GM19372 (cell line): Measurements from ENCODE around the gene CTDSPL2.
"Not testable (repeated sequence)": the region's sequence is repeated elsewhere in the genome, so short reads cannot be mapped to it uniquely, and the experiment has no call there.

ENCODE experiments used
- ATAC-seq: cut with Tn5 transposase; IDR thresholded peaks from one replicate; pipeline ENCODE4 v1.9.1; 2021; ENCODE audit warnings: mild to moderate bottlenecking, low read depth, moderate library complexity; ENCODE audit not compliant: unreplicated experiment

The CTDSPL2 gene

GRCh38 chr15:44426975-44427755 lies at the start of gene CTDSPL2:
CTDSPL2 (plus strand) TSS chr15:44427629; CDS start chr15:44459015, 31,386 bp downstream.
- ATAC-seq: peak; percentile 89

GRCh38 chr15:44381236-44381635 lies 46.2 kb upstream of the CTDSPL2 start:
- ATAC-seq: no peak

GRCh38 chr15:44385344-44385942 lies 42.0 kb upstream of the CTDSPL2 start:
- ATAC-seq: no peak

GRCh38 chr15:44394062-44394461 lies 33.4 kb upstream of the CTDSPL2 start:
- no peak for ATAC-seq

- ATAC-seq: no peak
Measured at GRCh38 chr15:44394562-44394961, 32.9 kb upstream of the CTDSPL2 start.

- ATAC-seq: no peak
Measured at GRCh38 chr15:44397869-44398268, 29.6 kb upstream of the CTDSPL2 start.

- ATAC-seq: no peak
Measured at GRCh38 chr15:44414001-44414400, 13.4 kb upstream of the CTDSPL2 start.

- peak; percentile 6 for ATAC-seq
Measured at GRCh38 chr15:44427756-44428724, 611 bp downstream of the CTDSPL2 start.

GRCh38 chr15:44435893-44436667 lies 8.7 kb downstream of the CTDSPL2 start:
- no peak for ATAC-seq

GRCh38 chr15:44438402-44438801 lies 11.0 kb downstream of the CTDSPL2 start:
- ATAC-seq: no peak

GRCh38 chr15:44441095-44441501 lies 13.7 kb downstream of the CTDSPL2 start:
- ATAC-seq: no peak

GRCh38 chr15:44443515-44443914 lies 16.1 kb downstream of the CTDSPL2 start:
- no peak for ATAC-seq

- no peak for ATAC-seq
Measured at GRCh38 chr15:44447772-44448376, 20.4 kb downstream of the CTDSPL2 start.

GRCh38 chr15:44450172-44450571 lies 22.7 kb downstream of the CTDSPL2 start:
- no peak for ATAC-seq

GRCh38 chr15:44453578-44454283 lies 26.3 kb downstream of the CTDSPL2 start:
- not testable (repeated sequence) for ATAC-seq

GRCh38 chr15:44458429-44458828 lies 31.0 kb downstream of the CTDSPL2 start:
- ATAC-seq: no peak

- no peak for ATAC-seq
Measured at GRCh38 chr15:44468709-44469385, 41.4 kb downstream of the CTDSPL2 start.

GRCh38 chr15:44471885-44472455 lies 44.5 kb downstream of the CTDSPL2 start:
- ATAC-seq: no peak
